Measurements from ENCODE around the gene CPSF6.
A peak's percentile ranks its signal among the peaks of the same experiment; 100 is the strongest.
"Not testable (repeated sequence)": the region's sequence is repeated elsewhere in the genome, so short reads cannot be mapped to it uniquely, and the experiment has no call there.

CPSF6 gene

DNA sequence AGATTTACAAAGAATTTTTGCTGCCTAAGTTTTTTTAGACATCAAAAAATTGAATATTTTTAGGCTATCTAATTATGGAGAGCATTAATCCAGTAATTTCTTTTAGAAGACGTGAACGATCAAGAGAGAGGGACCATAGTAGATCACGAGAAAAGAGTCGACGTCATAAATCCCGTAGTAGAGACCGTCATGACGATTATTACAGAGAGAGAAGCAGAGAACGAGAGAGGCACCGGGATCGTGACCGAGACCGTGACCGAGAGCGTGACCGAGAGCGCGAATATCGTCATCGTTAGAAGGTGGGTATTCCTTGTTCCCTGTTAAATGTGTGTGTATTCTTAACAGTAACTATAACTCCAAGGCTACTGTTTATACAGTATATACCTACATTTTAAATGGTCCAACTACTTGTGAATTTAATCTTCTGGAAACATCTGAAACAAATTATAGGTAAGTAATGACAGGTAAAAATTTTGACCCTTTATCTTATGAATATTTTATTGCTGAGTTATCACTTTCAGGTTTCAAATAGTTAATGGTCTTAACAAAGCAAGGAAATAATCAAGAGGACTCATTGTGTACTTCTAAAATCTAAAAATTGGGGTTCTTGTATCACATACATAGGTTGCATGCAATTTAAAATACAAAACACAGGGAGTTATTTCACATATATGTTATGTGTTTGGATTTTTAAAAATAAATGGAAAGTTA is 23.1 kb downstream of the CPSF6 start:
- no peak for DNase-seq

DNA sequence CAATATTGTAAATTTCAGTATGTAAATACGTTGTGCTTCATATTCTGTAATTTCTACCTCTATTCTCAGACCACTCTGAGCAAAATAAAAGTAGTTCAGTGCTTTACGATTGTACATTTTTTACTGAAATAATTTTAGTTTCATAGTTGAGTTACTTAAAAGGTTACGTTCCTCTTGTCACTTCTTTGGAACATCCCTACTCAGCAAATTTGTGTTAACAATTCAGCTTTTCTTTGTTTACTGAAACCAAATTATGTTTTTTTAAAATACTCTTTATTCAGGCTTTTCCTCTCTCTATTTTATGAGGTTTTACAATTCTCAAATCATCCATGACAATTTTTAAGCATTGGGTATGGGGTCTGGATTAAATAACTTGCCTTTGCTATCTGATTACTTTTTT is 25.8 kb downstream of the CPSF6 start:
- DNase-seq, result no peak

DNA sequence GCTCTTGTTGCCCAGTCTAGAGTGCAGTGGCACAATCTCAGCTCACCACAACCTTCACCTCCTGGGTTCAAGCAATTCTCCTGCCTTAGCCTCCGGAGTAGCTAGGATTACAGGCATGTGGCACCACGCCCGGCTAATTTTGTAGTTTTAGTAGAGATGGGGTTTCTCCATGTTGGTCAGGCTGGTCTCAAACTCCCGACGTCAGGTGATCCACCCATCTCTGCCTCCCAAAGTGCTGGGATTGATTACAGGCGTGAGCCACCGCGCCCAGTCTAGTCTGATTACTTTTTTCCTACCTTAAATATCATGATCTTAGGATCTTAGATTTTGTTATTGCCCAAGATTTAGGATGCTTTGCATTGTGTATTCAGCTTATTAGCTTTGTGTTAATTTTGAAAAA is 26.3 kb downstream of the CPSF6 start:
- DNase-seq, result not testable (repeated sequence)

DNA sequence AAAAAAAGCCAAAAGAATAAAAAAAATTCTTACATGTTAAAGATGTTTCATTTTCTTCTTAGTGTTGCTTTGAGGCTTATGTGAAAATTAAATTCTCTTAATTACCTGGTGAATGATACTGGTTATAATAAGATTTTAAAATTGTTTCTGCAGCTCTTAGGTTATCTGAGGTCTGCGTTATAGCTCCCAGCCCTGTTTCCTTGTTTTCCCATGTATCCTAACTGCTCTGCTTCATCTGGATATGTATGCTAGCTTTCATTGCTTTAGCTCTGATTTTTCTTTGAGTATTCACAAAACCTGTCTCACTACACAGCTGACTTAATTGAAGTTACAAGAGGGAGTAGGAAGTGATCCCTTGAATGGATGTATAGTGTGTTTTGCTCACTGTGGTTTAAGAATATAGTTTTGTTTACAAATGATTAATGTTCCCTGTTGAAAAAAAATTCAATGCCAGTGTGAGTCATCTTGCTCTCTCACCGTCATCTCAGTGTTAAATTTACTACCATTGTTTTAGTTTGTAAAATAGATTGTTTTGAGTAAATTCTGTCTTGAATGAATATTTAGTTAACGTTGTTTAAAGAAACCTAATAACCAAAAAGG is 26.8 kb downstream of the CPSF6 start:
- DNase-seq, result no peak

DNA sequence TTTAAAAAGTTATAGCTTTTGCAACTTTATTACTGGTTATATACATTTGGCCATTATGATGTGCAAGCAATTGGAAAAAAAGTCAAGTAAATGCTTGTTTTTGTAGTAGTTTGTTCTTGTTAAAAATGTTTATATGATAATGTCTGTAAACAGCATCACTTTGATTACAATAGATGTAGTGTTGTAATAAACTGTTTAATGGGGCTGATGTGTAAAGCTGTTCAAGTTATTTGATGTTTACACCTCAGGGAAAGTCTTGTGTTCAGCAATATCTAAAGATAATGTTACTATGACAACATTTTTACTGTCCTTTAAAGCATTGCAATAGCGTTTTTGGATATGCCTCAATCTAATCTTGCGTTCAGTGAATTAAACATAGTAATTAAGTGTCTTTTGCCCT is 30.4 kb downstream of the CPSF6 start:
- DNase-seq, result no peak

DNA sequence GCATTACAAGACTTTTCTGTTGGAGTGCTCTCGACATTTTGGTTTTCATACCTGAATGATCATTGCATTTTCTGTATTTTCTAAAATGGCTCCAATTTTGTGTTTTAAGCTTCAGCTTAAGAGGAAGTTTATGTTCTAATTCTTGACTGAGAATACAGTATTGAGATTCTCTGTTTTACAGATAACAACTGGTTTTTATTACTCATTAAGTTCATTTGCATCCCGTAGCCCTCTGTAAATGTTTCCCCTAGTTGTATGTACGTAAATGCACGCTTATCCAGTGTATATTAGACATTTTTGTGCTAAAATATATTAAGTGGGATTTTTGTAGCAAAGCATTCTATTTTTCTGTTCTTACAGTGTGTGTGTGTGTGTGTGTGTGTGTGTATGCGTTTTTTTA is 33.1 kb downstream of the CPSF6 start:
- DNase-seq, result no peak

DNA sequence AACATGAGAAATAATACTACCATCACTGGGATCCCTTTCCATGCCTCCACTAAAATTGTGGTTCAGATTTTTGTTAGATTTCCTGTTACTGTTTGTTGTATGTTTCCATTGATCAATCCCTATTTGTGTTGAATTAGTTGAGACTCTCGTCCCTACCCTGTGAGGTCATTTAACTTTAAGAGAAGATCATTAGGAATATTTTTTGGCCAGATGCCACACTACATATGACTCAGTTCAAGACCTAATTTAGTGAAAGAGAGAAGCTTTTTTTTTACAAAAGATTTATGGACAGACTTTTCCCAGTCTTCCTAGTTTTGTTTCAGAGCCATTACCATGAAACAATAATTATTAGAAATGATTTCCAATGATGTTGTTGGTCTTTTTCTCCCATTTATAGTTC is 35.5 kb downstream of the CPSF6 start:
- no peak for DNase-seq

DNA sequence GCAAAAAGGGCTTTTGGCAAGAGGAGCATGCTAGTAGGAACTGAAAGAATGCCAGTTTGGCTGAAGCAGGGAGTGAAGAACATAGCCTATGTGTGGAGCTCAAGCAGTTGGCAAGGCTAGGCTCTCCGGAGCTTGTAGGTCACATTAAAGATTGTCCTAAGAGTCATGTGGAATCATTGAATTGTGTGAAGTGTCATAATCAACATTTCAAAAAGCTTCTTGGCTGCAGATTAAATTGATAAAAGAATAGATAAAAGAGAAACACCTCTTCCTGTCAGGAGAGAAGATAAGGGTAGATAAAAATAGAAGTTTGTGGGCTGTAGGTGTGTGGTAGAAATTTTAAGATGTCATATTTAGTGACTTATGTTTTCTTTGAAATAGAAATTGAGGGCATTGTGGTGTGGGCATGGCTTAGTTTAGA is 36.1 kb downstream of the CPSF6 start:
- DNase-seq, result no peak

DNA sequence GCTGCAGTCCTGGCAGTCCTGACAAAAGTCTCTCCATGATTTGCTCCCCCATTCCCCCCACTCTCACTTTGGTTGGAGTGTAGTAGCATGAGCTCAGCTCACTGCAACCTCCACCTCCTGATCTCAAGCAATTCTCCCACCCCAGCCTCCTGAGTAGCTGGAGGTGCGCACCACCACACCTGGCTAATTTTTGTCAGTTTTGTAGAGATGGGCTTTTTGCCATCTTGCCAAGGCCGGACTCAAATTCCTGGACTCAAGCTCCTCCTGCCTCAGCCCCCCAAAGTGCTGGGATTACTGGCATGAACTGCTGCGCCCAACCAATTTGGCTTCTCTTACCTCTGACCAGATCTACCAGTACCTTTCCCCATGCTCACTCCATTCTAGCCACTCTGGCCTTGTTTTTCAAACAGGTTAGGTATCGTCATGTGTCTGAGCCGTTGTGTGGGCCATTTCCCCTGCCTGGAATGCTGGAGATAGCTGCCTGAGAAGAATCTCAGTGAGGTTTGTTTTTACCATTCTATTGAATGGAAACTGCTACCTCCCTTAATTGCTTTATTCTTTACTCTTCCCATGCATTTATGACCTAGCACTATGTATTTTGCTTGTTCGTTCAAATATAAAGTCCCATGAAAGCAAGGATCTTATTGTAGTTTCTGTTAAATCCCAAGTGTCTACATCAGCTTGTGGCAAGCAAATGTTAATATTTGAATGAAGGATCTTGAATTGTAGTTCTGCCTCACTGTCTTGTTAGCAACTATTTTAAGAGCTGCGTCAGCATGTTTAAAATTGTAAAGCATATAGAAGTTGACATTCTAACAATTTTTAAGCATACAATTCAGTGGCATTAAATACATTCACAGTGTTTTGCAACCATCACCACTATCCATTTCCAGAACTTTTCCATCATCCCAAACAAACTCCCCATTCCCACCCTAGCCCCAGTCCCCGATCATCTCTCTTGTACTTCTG is 39.7 kb downstream of the CPSF6 start:
- DNase-seq, result no peak

DNA sequence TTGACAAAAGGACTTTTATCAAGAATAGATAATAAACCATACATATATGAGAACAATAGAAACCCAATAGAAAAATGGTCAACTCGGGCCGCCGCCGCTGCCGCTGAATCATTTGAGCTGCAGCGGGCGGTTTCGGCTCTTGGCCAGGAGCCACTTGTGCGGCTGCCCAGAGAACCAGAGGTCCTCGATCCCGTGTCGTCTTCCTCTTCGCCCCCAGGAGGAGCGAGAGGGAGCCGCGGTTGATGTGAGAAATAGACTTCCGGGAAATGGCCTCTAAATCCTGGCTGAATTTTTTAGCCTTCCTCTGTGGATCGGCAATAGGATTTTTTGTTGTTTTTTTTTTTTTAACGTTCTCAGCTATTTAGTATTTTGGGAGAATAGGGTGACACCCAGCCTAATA is 44.8 kb downstream of the CPSF6 start:
- no peak for DNase-seq

DNA sequence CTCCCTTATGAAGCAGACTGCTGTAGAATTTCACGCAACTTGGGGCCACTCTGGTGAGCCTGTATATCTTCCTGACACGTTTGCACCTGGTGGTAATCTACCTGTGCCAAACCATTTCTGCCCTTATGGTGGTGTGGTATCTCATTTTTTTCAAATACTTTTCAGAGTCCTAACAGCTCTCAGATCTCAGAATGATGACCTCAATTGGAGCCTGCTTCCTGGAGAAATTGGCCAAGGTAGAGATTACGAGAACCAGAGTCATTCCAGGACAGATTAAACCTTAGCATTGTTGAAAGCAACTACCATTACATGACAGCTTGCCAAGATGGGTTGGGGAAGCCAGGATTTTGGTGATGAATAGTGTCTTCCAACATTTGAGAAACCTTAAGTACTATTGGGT is 48.2 kb downstream of the CPSF6 start:
- no peak for DNase-seq

DNA sequence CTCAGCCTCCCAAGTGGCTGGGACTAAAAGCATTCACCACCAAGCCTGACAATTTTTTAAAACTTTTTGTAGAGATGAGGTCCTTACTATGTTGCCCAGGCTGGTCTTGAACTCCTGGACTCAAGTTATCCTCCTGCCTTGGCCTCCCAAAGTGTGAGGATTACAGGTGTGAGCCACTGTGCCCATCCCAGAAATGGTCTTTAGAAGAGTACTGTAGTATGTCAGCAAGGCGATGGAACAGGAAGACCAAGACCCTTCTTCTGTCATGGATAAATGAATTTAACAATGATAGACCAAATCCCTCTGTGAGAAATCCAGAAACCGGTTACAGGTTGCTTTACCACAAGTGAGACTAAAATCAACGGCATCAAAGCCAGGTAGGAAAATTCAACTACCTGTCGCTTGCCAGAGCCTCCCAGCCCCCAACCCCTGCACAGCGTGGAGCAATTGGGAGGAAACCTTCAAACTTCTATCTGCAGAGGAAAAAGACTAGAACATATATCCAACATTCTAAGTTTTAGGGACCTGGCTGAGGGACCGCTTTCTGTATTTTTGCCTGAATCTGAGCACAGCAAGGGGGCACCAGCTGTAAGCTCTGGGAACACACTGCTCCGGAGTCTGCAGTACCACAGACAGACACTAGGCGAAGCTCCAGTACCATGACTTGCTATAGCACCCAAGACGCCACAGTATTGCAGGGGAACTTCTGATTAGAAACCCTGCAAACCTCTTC is 51.3 kb downstream of the CPSF6 start:
- DNase-seq, result peak; percentile 69

DNA sequence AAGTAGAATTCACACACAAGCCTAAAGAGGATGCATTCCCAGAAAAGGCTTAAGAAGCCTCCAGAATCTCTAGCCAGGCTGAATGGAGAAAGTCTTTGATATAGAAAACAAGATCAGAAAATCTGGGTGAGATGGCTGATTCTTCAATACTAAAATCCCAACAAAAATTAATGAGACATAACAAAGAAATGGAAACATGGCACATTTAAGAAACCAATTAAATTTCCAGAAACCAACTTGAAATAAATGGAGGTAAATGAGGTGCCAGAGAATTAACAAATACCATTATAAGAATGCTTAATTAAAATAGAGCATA is 51.9 kb downstream of the CPSF6 start:
- DNase-seq, result no peak

DNA sequence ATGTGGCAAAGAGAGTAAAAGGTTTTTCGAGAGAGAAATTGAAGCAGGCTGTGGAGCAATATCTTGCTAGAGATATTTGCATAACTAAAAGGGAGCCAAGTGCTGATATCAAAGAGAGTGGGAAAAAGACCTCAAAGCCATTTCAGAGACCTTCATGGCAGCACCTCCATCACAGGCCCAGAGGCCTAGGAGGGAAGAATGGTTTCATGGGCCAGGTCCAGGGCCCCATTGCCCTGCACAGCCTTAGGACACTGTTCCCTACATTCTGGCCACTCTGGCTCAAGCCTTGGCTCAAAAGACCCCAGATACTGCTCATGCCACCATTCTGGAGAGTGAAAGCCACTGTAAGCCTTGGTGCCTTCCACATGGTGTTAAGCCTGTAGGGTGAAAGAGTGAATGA is 58.8 kb downstream of the CPSF6 start:
- DNase-seq, result no peak

DNA sequence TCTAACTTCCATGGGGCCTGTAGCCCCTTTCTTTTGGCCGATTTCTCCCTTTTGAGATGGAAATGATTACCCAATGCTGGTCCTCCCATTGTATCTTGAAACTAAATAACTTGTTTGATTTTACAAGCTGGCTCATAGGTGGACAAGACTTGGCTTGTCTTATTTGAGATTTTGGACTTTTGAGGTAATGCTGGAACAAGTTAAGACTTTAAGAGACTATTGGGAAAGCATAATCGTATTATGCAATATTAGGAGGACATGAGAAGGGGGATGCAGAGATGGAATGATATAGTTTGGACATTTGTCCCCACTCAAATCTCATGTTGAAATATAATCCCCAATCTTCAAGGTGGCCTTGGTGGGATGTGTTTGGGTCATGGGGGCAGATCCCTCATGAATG is 59.6 kb downstream of the CPSF6 start:
- DNase-seq, result no peak

DNA sequence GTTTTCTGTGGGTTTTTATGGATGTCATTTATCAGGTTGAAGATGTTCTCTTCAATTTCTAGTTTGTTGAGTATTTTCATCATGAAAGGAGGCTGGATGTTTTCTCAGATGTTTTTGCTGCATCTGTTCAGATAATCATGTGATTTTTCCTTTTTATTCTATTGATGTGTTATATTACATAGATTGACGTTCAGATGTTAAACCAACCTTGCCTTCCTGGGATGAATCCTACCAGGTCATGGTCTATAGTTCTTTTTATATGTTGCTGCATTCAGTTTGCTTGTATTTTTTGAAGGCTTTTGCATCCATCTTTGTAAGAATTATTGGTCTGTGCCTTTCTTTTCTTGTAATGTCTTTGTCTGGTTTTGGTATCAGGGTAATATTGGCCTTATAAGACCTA is 64.9 kb downstream of the CPSF6 start:
- DNase-seq, result no peak

DNA sequence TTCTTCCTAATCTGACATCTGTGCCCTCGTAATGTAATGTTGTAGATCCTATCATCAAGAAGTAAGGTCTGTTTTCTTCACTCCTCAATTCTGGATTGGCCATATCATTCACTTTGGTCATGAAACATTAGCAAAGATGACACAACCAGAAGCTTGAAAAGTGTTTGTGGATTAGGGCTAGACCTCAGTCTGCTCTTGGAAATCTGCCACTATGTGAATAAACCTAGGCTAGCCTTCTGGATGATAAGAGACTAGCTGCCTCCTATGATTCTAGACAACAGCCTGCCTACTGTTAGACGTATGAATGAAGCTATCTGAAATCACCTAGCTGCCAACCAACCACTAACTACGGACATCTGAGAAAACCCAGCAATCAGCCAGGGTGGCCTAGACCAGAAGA is 70.1 kb downstream of the CPSF6 start:
- DNase-seq, result no peak

DNA sequence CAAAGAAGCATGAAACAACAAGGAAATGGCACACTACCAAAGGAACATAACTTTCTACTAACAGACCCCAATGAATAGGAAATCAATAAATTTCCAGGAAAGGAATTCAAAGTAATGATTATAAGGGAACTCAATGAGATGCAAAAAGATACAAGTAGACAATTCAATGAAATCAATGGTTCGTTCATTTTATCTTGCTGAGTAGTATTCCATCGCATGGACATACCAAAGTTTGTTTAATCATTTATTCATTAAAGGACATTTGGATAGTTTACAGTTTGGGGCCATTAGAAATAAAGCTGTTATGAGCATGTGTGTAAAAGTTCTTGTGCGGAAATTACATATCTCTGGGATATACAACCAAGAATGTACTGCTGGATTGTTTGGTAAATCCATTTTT is 73.8 kb downstream of the CPSF6 start:
- DNase-seq, result no peak

DNA sequence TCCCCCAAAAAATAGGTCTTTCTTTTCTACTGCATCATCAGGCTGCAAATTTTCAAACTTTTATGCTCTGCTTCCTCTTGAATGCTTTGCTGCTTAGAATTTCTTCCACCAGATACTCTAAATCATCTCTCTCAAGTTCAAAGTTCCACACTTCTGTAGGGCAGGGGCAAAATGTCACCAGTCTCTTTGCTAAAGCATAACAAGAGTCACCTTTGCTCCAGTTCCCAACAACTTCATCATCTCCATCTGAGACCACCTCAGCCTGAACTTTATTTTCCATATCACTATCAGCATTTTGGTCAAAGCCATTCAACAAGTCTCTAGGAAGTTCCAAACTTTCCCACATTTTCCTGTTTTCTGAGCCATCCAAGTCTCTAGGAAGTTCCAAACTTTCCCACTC is 77.4 kb downstream of the CPSF6 start:
- not testable (repeated sequence) for DNase-seq

DNA sequence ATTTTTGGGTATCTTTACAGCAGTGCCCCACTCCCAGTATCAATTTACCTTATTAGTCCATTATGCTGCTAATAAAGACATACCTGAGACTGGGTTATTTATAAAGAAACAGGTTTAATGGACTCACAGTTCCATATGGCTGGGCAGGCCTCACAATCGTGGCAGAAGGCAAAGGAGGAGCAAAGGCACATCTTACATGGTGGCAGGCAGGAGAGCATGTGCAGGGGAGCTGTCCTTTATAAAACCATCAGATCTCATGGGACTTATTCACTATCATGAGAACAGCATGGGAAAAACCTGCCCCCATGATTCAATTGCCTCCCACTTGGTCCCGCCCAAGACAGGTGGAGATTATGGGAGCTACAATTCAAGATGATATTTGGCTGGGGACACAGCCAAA is 77.9 kb downstream of the CPSF6 start:
- not testable (repeated sequence) for DNase-seq

DNA sequence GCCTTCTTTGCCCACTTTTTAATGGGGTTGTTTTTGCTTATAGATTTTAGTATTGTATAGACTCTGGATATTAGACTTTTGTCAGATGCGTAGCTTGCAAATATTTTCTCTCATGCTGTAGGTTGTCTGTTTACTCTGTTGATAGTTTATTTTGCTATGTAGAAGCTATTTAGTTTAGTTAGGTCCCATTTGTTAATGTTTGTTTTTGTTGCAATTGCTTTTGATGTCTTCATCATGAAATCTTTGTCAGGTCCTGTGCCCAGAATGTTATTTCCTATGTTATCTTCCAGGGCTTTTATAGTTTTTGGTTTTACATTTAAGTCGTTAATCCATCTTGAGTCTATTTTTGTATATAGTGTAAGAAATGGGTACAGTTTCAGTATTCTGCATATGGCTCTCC is 78.9 kb downstream of the CPSF6 start:
- DNase-seq, result no peak

DNA sequence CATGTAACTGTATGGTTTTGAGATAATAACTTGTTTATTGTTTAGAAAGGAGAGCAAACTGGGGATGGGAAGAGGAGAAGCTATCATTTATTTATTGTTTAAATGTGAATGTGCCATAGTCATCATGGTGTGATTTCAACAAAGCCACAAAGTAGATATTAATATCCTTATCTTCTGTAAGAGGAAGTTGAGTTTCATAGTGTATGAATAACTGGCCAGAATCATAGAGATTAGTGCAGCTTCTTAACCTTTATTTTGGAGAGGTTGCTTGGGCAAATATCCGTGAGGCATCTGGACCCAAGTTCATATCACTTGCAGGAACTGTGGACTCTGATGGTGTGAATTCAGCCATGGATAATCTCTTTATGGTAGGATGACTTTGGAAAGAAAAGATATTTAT is 82.0 kb downstream of the CPSF6 start:
- no peak for DNase-seq

All from NCI-H526 treated with DMSO at 0.1 percent for 48 hours (cell line).